Spleen (tissue), 11 donors: ENCODE data around the gene LTBP1. TPM values are rescaled to one million over a fixed set of nuclear protein-coding genes. Genes with fewer than 3 reads are reported as not detected.

Source experiments
- DNase-seq: peaks from one replicate; pipeline ENCODE4 v3.0.0-alpha.2; 2020
- H3K27ac ChIP-seq, 8 donors: fragments of 200-600 bp; sonication (generic) in 7 of 8; 1 replicate in 4 of 8; 2 replicates in 4 of 8; pipeline versions ENCODE4 v1.5.0 to v1.8.0; 2016 to 2021; ENCODE audit warnings: inconsistent platforms in 4 of 8, mild to moderate bottlenecking in 4 of 8, moderate library complexity in 1 of 8
- H3K27me3 ChIP-seq, 7 donors: fragments of 200-600 bp; sonication (generic) in 6 of 7; replicated peaks in 1 of 7; 1 replicate in 4 of 7; 2 replicates in 3 of 7; pipeline versions ENCODE4 v1.5.0 to v1.8.0; 2016 to 2021; ENCODE audit warnings: inconsistent platforms in 3 of 7, mild to moderate bottlenecking in 1 of 7
- H3K36me3 ChIP-seq, 6 donors: fragments of 200-600 bp; sonication (generic) in 5 of 6; 1 replicate in 4 of 6; 2 replicates in 2 of 6; pipeline versions ENCODE4 v1.5.0 to v1.8.0; 2016 to 2021; ENCODE audit warnings: inconsistent platforms in 2 of 6
- H3K4me1 ChIP-seq, 6 donors: fragments of 200-600 bp; sonication (generic) in 5 of 6; 1 replicate in 3 of 6; 2 replicates in 3 of 6; pipeline versions ENCODE4 v1.5.0 to v1.8.0; 2016 to 2021; ENCODE audit warnings: inconsistent platforms in 3 of 6
- H3K4me3 ChIP-seq, 8 donors: fragments of 200-600 bp; sonication (generic) in 7 of 8; 1 replicate in 4 of 8; 2 replicates in 4 of 8; pipeline versions ENCODE4 v1.5.0 to v1.8.0; 2016 to 2021; ENCODE audit warnings: inconsistent platforms in 4 of 8, mild to moderate bottlenecking in 4 of 8, moderate library complexity in 2 of 8
- H3K9me3 ChIP-seq, 8 donors: fragments of 200-600 bp; sonication (generic) in 7 of 8; 1 replicate in 4 of 8; 2 replicates in 4 of 8; pipeline versions ENCODE4 v1.5.0 to v1.8.0; 2016 to 2021; ENCODE audit warnings: inconsistent platforms in 4 of 8
- POLR2A ChIP-seq, 3 donors: fragments of 450-650 bp; IDR thresholded peaks; one replicate each; pipeline ENCODE4 v1.5.1; 2017; ENCODE audit warnings: antibody characterized with exemption in 3 of 3, mild to moderate bottlenecking in 1 of 3
- POLR2AphosphoS5 ChIP-seq, 3 donors: sonication (generic); formaldehyde crosslinking; IDR thresholded peaks; one replicate each; pipeline ENCODE4 v1.5.1; 2017; ENCODE audit warnings: antibody characterized with exemption in 3 of 3
- WGBS, 5 donors: extraction: QIAGEN DNeasy Blood & Tissue Kit in 3 of 5; methylation state at CpG; one replicate each; pipeline versions ENCODE4 v1.1.5 to v1.1.7; 2013 to 2018; 5-methylcytosine and 5-hydroxymethylcytosine counted together
- intact Hi-C: fragments of 100-400 bp; cut with DNase I; formaldehyde crosslinking; loops from one replicate; pipeline ENCODE4 v1.15.0; 2023; ENCODE audit warnings: low total_unique reads
- polyA plus RNA-seq, 3 donors: library from polyadenylated mRNA; stranded (reverse); fragments of 200-250 nt; gene quantifications; one replicate each; pipeline ENCODE4 v1.2.1, GENCODE V29; 2013
- total RNA-seq, 7 donors: library from RNA; depleted of rRNA in 3 of 7; stranded (reverse); fragments of >200 nt in 3 of 7; fragmentation: NEBNext Ultra II Directional in 4 of 7; extraction: Animal tissue kit (Norgen Biotek cat#: 25700) in 4 of 7; gene quantifications; one replicate each; pipeline versions ENCODE4 v1.1.0 to v1.2.1, GENCODE V29; 2016 to 2021
- TF ChIP-seq, protein P1 (sequence below), 11 experiments: fragments of 200-600 bp in 7 of 11; fragments of 450-650 bp in 4 of 11; sonication (generic) in 4 of 11; IDR thresholded peaks in 8 of 11; conservative IDR thresholded peaks in 3 of 11; 1 replicate in 7 of 11; 2 replicates in 4 of 11; pipeline versions ENCODE4 v1.4.0 to v1.8.0; 2016 to 2021; ENCODE audit warnings: antibody characterized with exemption in 11 of 11, inconsistent platforms in 4 of 11, mild to moderate bottlenecking in 1 of 11
- donor health status: healthy with polysubstance abuse.
- donor health status: DM: no; HTN: no; CAD: no; lungs with moderate emphysema.
- donor health status: DM: no; HTN: no; CAD: no.
- donor health status: Bipolar disorder and iron deficiency.
- donor health status: healthy.
- donor health status: DM: no; HTN: no; CAD: no.
- donor health status: DM: yes; HTN: yes; CAD: no.

LTBP1 gene
- total and polyA plus RNA-seq, 10 donors: 6.8 to 28.0 (median 13.3) TPM

- no peaks in the 10 kb centered on the region for H3K36me3 ChIP-seq
- intact Hi-C loops: no loop called here
- peaks cover 0 to 4% (median 0%) of the 10 kb centered on the region in 7 donors for H3K27me3 ChIP-seq
- no peaks in the 10 kb centered on the region for H3K4me1 ChIP-seq
- TF ChIP-seq POLR2A (IDR thresholded peaks at IDR 0.05): no peak
- TF ChIP-seq POLR2AphosphoS5 (IDR thresholded peaks at IDR 0.05): no peak
- TF ChIP-seq, protein P1, sequence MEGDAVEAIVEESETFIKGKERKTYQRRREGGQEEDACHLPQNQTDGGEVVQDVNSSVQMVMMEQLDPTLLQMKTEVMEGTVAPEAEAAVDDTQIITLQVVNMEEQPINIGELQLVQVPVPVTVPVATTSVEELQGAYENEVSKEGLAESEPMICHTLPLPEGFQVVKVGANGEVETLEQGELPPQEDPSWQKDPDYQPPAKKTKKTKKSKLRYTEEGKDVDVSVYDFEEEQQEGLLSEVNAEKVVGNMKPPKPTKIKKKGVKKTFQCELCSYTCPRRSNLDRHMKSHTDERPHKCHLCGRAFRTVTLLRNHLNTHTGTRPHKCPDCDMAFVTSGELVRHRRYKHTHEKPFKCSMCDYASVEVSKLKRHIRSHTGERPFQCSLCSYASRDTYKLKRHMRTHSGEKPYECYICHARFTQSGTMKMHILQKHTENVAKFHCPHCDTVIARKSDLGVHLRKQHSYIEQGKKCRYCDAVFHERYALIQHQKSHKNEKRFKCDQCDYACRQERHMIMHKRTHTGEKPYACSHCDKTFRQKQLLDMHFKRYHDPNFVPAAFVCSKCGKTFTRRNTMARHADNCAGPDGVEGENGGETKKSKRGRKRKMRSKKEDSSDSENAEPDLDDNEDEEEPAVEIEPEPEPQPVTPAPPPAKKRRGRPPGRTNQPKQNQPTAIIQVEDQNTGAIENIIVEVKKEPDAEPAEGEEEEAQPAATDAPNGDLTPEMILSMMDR (IDR thresholded peaks at IDR 0.05 in 8 of 11, conservative IDR thresholded peaks at IDR 0.05 in 3 of 11): no peak
- H3K27ac ChIP-seq: no peak overlapping the region
- no peaks in the 10 kb centered on the region for H3K9me3 ChIP-seq
- DNase-seq: no peak
- no peak overlapping the region for H3K4me3 ChIP-seq
- 73 to 93% (median 87%) methylated on average over 4 of the region's 4 CpGs for WGBS, 5 donors
These were observed 343.2 kb downstream of the LTBP1 start for GRCh38 chr2:33289961-33290360.

- Histone ChIP-seq H3K4me1 (no peaks in the 10 kb centered on the region), H3K27ac (no peak overlapping the region), H3K9me3 (no peaks in the 10 kb centered on the region), H3K27me3 (peaks cover 0 to 4% (median 0%) of the 10 kb centered on the region in 7 donors), H3K4me3 (no peak overlapping the region), H3K36me3 (no peaks in the 10 kb centered on the region)
- DNase-seq: no peak
- TF ChIP-seq, protein P1 (IDR thresholded peaks at IDR 0.05 in 8 of 11, conservative IDR thresholded peaks at IDR 0.05 in 3 of 11): no peak
- no peak for TF ChIP-seq POLR2AphosphoS5 (IDR thresholded peaks at IDR 0.05)
- no peak for TF ChIP-seq POLR2A (IDR thresholded peaks at IDR 0.05)
- intact Hi-C loops: no loop called here
- WGBS, 5 donors: 56 to 77% (median 70%) methylated on average over 7 of the region's 7 CpGs
These were observed 344.7 kb downstream of the LTBP1 start for GRCh38 chr2:33291278-33292013.

GRCh38 chr2:33292063-33292462 lies 345.3 kb downstream of the LTBP1 start:
- 77 to 97% (median 89%) methylated on average over 2 of the region's 2 CpGs for WGBS, 5 donors
- no peak for DNase-seq
- no peaks in the 10 kb centered on the region for H3K4me1 ChIP-seq
- H3K27me3 ChIP-seq: peaks cover 0 to 4% (median 0%) of the 10 kb centered on the region in 7 donors
- no peaks in the 10 kb centered on the region for H3K36me3 ChIP-seq
- H3K9me3 ChIP-seq: no peaks in the 10 kb centered on the region
- no peak for TF ChIP-seq POLR2AphosphoS5 (IDR thresholded peaks at IDR 0.05)
- no peak for TF ChIP-seq POLR2A (IDR thresholded peaks at IDR 0.05)
- TF ChIP-seq, protein P1 (IDR thresholded peaks at IDR 0.05 in 8 of 11, conservative IDR thresholded peaks at IDR 0.05 in 3 of 11): no peak
- intact Hi-C loops: no loop called here
- H3K4me3 ChIP-seq: no peak overlapping the region
- H3K27ac ChIP-seq: no peak overlapping the region

GRCh38 chr2:33292981-33293595 lies 346.3 kb downstream of the LTBP1 start:
- 81 to 92% (median 85%) methylated on average over 11 of the region's 11 CpGs for WGBS, 5 donors
- no peak overlapping the region for H3K27ac ChIP-seq
- TF ChIP-seq, protein P1 (IDR thresholded peaks at IDR 0.05 in 8 of 11, conservative IDR thresholded peaks at IDR 0.05 in 3 of 11): no peak
- no peak for TF ChIP-seq POLR2AphosphoS5 (IDR thresholded peaks at IDR 0.05)
- TF ChIP-seq POLR2A (IDR thresholded peaks at IDR 0.05): no peak
- intact Hi-C loops: no loop called here
- no peaks in the 10 kb centered on the region for H3K9me3 ChIP-seq
- peaks cover 0 to 4% (median 0%) of the 10 kb centered on the region in 7 donors for H3K27me3 ChIP-seq
- no peak overlapping the region for H3K4me3 ChIP-seq
- H3K36me3 ChIP-seq: no peaks in the 10 kb centered on the region
- DNase-seq: no peak
- H3K4me1 ChIP-seq: no peaks in the 10 kb centered on the region
